SK-N-SH (cell line): ENCODE data around the gene MGAT5.

Experiments
- CHD2 ChIP-seq: fragments of 150-350 bp; IDR thresholded peaks from 2 replicates; pipeline ENCODE4 v1.6.1; 2018; ENCODE audit warnings: low read length; ENCODE audit not compliant: partially characterized antibody
- CTCF ChIP-seq: fragments of 200-600 bp; sonication (generic); IDR thresholded peaks from 2 replicates; pipeline ENCODE4 v1.6.1; 2017; ENCODE audit warnings: antibody characterized with exemption, mild to moderate bottlenecking, moderate library complexity
- EP300 ChIP-seq, 2 experiments: IDR thresholded peaks; 2 replicates each; pipeline versions ENCODE4 v1.4.0 to v1.6.1; 2012; ENCODE audit warnings: borderline replicate concordance in 1 of 2, low read depth in 1 of 2, low read length in 1 of 2
- FOXJ3 ChIP-seq: sonication (generic); formaldehyde crosslinking; IDR thresholded peaks from 2 replicates; pipeline ENCODE4 v1.5.1; 2020; ENCODE audit warnings: mild to moderate bottlenecking, missing genetic modification reagents
- FOXM1 ChIP-seq: IDR thresholded peaks from 2 replicates; pipeline ENCODE4 v1.4.0; 2012; ENCODE audit warnings: low read depth, mild to moderate bottlenecking
- GATA2 ChIP-seq: sonication (generic); formaldehyde crosslinking; IDR thresholded peaks from 2 replicates; pipeline ENCODE4 v1.5.0; 2020; ENCODE audit warnings: mild to moderate bottlenecking, missing genetic modification reagents
- MAX ChIP-seq: IDR thresholded peaks from 2 replicates; pipeline ENCODE4 v1.4.0; 2012; ENCODE audit warnings: low read depth
- POLR2AphosphoS5 ChIP-seq: IDR thresholded peaks from 2 replicates; pipeline ENCODE4 v1.6.1; 2012; ENCODE audit warnings: low read depth, low read length
- RAD21 ChIP-seq: IDR thresholded peaks from 2 replicates; pipeline ENCODE4 v1.6.1; 2012; ENCODE audit warnings: mild to moderate bottlenecking, low read length
- REST ChIP-seq: IDR thresholded peaks from 2 replicates; pipeline ENCODE4 v1.6.1; 2012; ENCODE audit warnings: mild to moderate bottlenecking, low read depth, low read length, moderate library complexity
- RFX5 ChIP-seq: IDR thresholded peaks from 2 replicates; pipeline ENCODE4 v1.6.1; 2012; ENCODE audit warnings: mild to moderate bottlenecking, improper control_type of control experiment, low read length
- RXRA ChIP-seq: IDR thresholded peaks from 2 replicates; pipeline ENCODE4 v1.4.0; 2012; ENCODE audit warnings: low read depth, mild to moderate bottlenecking, borderline replicate concordance
- TF ChIP-seq, protein P1 (sequence below): fragments of 150-350 bp; IDR thresholded peaks from 2 replicates; pipeline ENCODE4 v1.6.1; 2017; ENCODE audit warnings: antibody characterized with exemption, low read length, low read depth, borderline replicate concordance

DNA sequence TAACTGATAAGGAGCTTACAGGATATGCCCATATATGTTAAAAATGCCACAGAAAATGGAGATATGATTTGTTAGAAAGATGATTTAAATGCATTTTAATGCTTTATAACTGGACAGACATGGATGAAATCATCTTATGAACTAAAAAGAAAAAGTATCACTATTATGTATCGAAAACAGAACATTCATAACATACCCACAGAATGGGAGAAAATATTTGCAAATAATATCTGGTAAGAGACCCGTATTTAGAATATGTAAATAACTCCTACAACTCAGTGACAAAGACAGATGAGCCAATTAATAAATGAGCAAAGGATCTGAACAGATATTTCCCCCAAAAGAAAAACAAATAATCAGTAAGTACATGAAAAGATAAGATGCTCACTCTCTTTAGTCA lies 24.3 kb upstream of the MGAT5 start:
- TF ChIP-seq REST (no peak), CTCF (no peak), POLR2AphosphoS5 (no peak), RXRA (no peak), RAD21 (no peak), GATA2 (CRISPR knock-in tag) (no peak), FOXJ3 (CRISPR knock-in tag) (no peak), MAX (no peak), RFX5 (no peak), EP300 (IDR thresholded peaks at IDR 0.05; ENCODE audit: borderline replicate concordance in 1 of 2, low read depth in 1 of 2, low read length in 1 of 2) (no peak), FOXM1 (no peak), CHD2 (no peak)
- TF ChIP-seq, protein P1, sequence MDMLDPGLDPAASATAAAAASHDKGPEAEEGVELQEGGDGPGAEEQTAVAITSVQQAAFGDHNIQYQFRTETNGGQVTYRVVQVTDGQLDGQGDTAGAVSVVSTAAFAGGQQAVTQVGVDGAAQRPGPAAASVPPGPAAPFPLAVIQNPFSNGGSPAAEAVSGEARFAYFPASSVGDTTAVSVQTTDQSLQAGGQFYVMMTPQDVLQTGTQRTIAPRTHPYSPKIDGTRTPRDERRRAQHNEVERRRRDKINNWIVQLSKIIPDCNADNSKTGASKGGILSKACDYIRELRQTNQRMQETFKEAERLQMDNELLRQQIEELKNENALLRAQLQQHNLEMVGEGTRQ = no peak
